GF-D8 (cell line): ENCODE results near the gene NFATC2.

Experiments used
- DNase-seq: peaks from one replicate; lab custom pipeline; 2025; lab: John Stamatoyannopoulos, UW

Gene NFATC2

GRCh38 chr20:51514249-51514648, 28.3 kb downstream of the NFATC2 start:
- DNase-seq: no peak

- no peak for DNase-seq
Measured at GRCh38 chr20:51513545-51513944, 29.0 kb downstream of the NFATC2 start.

GRCh38 chr20:51512645-51513044, 29.9 kb downstream of the NFATC2 start:
- no peak for DNase-seq

- DNase-seq: no peak
Measured at GRCh38 chr20:51511861-51512619, 30.5 kb downstream of the NFATC2 start.

GRCh38 chr20:51510936-51511605, 31.4 kb downstream of the NFATC2 start:
- no peak for DNase-seq

- no peak for DNase-seq
Measured at GRCh38 chr20:51510169-51510568, 32.4 kb downstream of the NFATC2 start.

GRCh38 chr20:51509208-51509607, 33.3 kb downstream of the NFATC2 start:
- no peak for DNase-seq

GRCh38 chr20:51508780-51509179, 33.7 kb downstream of the NFATC2 start:
- no peak for DNase-seq

GRCh38 chr20:51508158-51508557, 34.4 kb downstream of the NFATC2 start:
- no peak for DNase-seq

GRCh38 chr20:51507216-51508036, 35.1 kb downstream of the NFATC2 start:
- no peak for DNase-seq

- no peak for DNase-seq
Measured at GRCh38 chr20:51506527-51507215, 35.8 kb downstream of the NFATC2 start.

- DNase-seq: no peak
Measured at GRCh38 chr20:51505566-51505965, 37.0 kb downstream of the NFATC2 start.

- DNase-seq: no peak
Measured at GRCh38 chr20:51503376-51503775, 39.1 kb downstream of the NFATC2 start.

GRCh38 chr20:51500936-51501335, 41.6 kb downstream of the NFATC2 start:
- DNase-seq: no peak

- DNase-seq: peak; percentile 68
Measured at GRCh38 chr20:51500311-51500710, 42.2 kb downstream of the NFATC2 start.

GRCh38 chr20:51498765-51499540, 43.6 kb downstream of the NFATC2 start:
- DNase-seq: no peak

- peak; percentile 53 for DNase-seq
Measured at GRCh38 chr20:51497542-51498467, 44.7 kb downstream of the NFATC2 start.

GRCh38 chr20:51496964-51497363, 45.6 kb downstream of the NFATC2 start:
- no peak for DNase-seq

GRCh38 chr20:51495921-51496545, 46.5 kb downstream of the NFATC2 start:
- DNase-seq: peak; percentile 50

GRCh38 chr20:51495291-51495690, 47.2 kb downstream of the NFATC2 start:
- DNase-seq: no peak
